ENCODE data around the gene SYTL3. TPM values are rescaled to one million over a fixed set of nuclear protein-coding genes. Genes with fewer than 3 reads are reported as not detected.

The SYTL3 gene
- total RNA-seq, 3 donors from 2014 or later (not counting 1 experiment from before 2014, with no cell fraction given), result 84.1 to 143 (median 89.0) TPM

GRCh38 chr6:158665332-158665731, 15.5 kb downstream of the SYTL3 start:
- Mint-ChIP-seq H3K27me3 (ENCODE audit: low read depth in 2 of 2) (no peaks in the 10 kb centered on the region), H3K27ac (no peak overlapping the region), H3K36me3 (peaks cover 10% of the 10 kb centered on the region), H3K4me3 (no peak overlapping the region), H3K4me1 (peaks cover 23 to 24% of the 10 kb centered on the region in 2 donors), H3K9me3 (no peaks in the 10 kb centered on the region)
- intact Hi-C loops (cut with micrococcal nuclease), result no loop called here
- TF ChIP-seq, protein P1, sequence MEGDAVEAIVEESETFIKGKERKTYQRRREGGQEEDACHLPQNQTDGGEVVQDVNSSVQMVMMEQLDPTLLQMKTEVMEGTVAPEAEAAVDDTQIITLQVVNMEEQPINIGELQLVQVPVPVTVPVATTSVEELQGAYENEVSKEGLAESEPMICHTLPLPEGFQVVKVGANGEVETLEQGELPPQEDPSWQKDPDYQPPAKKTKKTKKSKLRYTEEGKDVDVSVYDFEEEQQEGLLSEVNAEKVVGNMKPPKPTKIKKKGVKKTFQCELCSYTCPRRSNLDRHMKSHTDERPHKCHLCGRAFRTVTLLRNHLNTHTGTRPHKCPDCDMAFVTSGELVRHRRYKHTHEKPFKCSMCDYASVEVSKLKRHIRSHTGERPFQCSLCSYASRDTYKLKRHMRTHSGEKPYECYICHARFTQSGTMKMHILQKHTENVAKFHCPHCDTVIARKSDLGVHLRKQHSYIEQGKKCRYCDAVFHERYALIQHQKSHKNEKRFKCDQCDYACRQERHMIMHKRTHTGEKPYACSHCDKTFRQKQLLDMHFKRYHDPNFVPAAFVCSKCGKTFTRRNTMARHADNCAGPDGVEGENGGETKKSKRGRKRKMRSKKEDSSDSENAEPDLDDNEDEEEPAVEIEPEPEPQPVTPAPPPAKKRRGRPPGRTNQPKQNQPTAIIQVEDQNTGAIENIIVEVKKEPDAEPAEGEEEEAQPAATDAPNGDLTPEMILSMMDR (IDR thresholded peaks at IDR 0.05), result no peak
- Histone ChIP-seq H3K36me3 (ENCODE audit: control insufficient read depth, insufficient read depth, low read length) (peaks cover 71% of the 10 kb centered on the region), H3K9me3 (ENCODE audit: control insufficient read depth, insufficient read depth, low read length) (no peaks in the 10 kb centered on the region), H3K4me1 (ENCODE audit: control insufficient read depth, insufficient read depth, low read length) (peaks cover 31% of the 10 kb centered on the region), H3K27ac (ENCODE audit: low read length) (no peak overlapping the region), H3K27me3 (ENCODE audit: control insufficient read depth, insufficient read depth, low read length) (no peaks in the 10 kb centered on the region), H3K4me3 (ENCODE audit: low read length) (no peak overlapping the region)
- WGBS (ENCODE audit: insufficient coverage), result 97% methylated on average over 18 of the region's 18 CpGs
- no peak for DNase-seq
- no peak for ATAC-seq

DNA sequence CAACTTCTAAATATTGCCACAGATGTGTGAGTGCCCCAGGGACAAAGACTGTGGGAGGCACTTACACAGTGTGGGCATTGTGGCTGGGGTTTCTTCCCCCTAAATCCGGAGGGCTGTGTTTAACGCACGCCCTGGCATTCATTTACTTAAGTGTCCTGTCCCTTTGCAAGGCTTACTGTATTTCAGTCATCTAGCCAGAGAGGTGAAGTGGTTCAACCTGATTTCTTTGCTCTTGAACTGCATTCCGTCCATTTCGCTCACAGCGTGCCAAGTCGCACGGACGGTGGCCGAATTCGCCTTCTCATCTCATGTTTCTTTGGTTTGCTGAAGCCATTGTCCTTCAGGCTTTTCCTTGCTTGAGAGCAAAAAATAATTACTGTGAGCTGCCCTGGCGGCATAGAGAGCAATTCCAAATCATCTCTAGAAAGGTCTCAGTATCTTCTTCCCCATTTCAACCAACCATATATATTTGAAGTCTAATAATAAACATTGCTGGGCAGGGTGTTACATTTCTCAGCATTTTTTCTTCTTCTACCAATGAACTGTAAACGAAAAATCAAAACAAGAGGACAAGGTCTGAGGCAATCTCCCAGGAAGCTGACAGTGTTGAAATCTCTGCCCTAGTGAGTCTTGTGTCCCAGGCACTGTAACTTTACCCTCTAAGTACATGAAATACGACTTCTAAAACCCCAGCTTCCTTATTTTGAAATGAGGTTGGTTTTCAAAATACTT, 16.9 kb downstream of the SYTL3 start:
- peaks cover 10% of the 10 kb centered on the region for H3K36me3 Mint-ChIP-seq
- peak in 2 of 3 donors; percentile 34 to 71 for ATAC-seq
- no peak overlapping the region for H3K4me3 Mint-ChIP-seq
- H3K4me1 Mint-ChIP-seq, result peaks cover 16 to 17% of the 10 kb centered on the region in 2 donors
- no peaks in the 10 kb centered on the region for H3K27me3 Mint-ChIP-seq (ENCODE audit: low read depth in 2 of 2)
- no peaks in the 10 kb centered on the region for H3K27me3 ChIP-seq (ENCODE audit: control insufficient read depth, insufficient read depth, low read length)
- H3K36me3 ChIP-seq (ENCODE audit: control insufficient read depth, insufficient read depth, low read length), result peaks cover 63% of the 10 kb centered on the region
- TF ChIP-seq, protein P1 (IDR thresholded peaks at IDR 0.05), result no peak
- no peaks in the 10 kb centered on the region for H3K9me3 ChIP-seq (ENCODE audit: control insufficient read depth, insufficient read depth, low read length)
- peak overlapping the region; percentile 34 to 66 for H3K27ac Mint-ChIP-seq
- peak overlapping the region; percentile 3 for H3K27ac ChIP-seq (ENCODE audit: low read length)
- H3K9me3 Mint-ChIP-seq, result no peaks in the 10 kb centered on the region
- 68% methylated on average over 13 of the region's 14 CpGs for WGBS (ENCODE audit: insufficient coverage)
- peaks cover 21% of the 10 kb centered on the region for H3K4me1 ChIP-seq (ENCODE audit: control insufficient read depth, insufficient read depth, low read length)
- H3K4me3 ChIP-seq (ENCODE audit: low read length), result no peak overlapping the region
- no peak for DNase-seq
- intact Hi-C loops (cut with micrococcal nuclease), result no loop called here

DNA sequence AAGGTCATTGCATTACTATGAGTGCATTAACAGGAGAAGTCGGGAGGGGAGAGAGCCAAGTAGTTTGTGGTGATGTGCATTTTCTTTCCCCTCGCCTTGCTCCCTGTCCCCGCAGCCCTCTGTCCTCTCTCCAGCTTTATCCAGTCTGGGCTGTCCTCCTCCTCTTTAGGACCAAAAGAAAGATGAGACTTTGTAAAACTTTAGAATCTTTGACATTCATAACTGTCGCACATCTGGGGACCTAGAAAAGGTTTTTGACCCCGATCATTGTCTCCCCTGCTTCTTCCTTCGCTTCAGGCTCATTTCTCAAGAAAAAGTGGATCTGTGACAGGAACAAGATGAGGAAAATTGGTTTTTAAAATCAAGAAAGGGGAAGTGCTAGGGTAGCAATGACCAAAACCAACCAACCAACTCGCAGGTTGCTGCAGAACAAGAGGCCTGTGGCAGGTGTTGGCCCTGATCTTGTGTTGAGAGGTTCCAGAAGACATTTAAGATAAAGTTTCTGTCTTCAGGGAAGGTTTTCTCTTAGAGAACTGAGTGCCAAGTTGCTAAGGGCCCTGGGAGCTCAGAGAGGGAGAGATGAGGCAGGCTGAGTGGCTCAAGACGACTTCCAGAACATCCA, 17.6 kb downstream of the SYTL3 start:
- TF ChIP-seq, protein P1 (IDR thresholded peaks at IDR 0.05), result no peak
- H3K27me3 Mint-ChIP-seq (ENCODE audit: low read depth in 2 of 2), result no peaks in the 10 kb centered on the region
- peaks cover 7% of the 10 kb centered on the region for H3K36me3 Mint-ChIP-seq
- ATAC-seq (no peak), DNase-seq (no peak)
- peak overlapping the region; percentile 34 to 66 for H3K27ac Mint-ChIP-seq
- H3K4me3 Mint-ChIP-seq, result no peak overlapping the region
- no peaks in the 10 kb centered on the region for H3K9me3 Mint-ChIP-seq
- H3K4me1 ChIP-seq (ENCODE audit: control insufficient read depth, insufficient read depth, low read length), result peaks cover 21% of the 10 kb centered on the region
- 75% methylated on average over 8 of the region's 8 CpGs for WGBS (ENCODE audit: insufficient coverage)
- peaks cover 16 to 17% of the 10 kb centered on the region in 2 donors for H3K4me1 Mint-ChIP-seq
- no peak overlapping the region for H3K4me3 ChIP-seq (ENCODE audit: low read length)
- peak overlapping the region; percentile 28 for H3K27ac ChIP-seq (ENCODE audit: low read length)
- H3K27me3 ChIP-seq (ENCODE audit: control insufficient read depth, insufficient read depth, low read length), result no peaks in the 10 kb centered on the region
- intact Hi-C loops (cut with micrococcal nuclease), result no loop called here
- peaks cover 56% of the 10 kb centered on the region for H3K36me3 ChIP-seq (ENCODE audit: control insufficient read depth, insufficient read depth, low read length)
- no peaks in the 10 kb centered on the region for H3K9me3 ChIP-seq (ENCODE audit: control insufficient read depth, insufficient read depth, low read length)
